Ovary (tissue), 3 donors: ENCODE measurements around the gene AGPS.

ENCODE experiments used
- EP300 ChIP-seq: sonication (generic); formaldehyde crosslinking; IDR thresholded peaks from one replicate; pipeline ENCODE4 v1.6.1; 2017; ENCODE audit warnings: antibody characterized with exemption
- POLR2A ChIP-seq: fragments of 450-650 bp; IDR thresholded peaks from one replicate; pipeline ENCODE4 v1.6.1; 2017; ENCODE audit warnings: antibody characterized with exemption, mild to moderate bottlenecking, moderate library complexity
- TF ChIP-seq, protein P1 (sequence below), 3 donors: fragments of 450-650 bp in 2 of 3; fragments of 200-600 bp in 1 of 3; IDR thresholded peaks; one replicate each; pipeline versions ENCODE4 v1.5.1 to v1.8.0; 2016 to 2022; ENCODE audit warnings: antibody characterized with exemption in 3 of 3, mild to moderate bottlenecking in 1 of 3
- donor health status: DM: no; HTN: no; CAD: no.

GRCh38 chr2:177568893-177569292 is 176.3 kb downstream of the AGPS start:
- TF ChIP-seq, protein P1, sequence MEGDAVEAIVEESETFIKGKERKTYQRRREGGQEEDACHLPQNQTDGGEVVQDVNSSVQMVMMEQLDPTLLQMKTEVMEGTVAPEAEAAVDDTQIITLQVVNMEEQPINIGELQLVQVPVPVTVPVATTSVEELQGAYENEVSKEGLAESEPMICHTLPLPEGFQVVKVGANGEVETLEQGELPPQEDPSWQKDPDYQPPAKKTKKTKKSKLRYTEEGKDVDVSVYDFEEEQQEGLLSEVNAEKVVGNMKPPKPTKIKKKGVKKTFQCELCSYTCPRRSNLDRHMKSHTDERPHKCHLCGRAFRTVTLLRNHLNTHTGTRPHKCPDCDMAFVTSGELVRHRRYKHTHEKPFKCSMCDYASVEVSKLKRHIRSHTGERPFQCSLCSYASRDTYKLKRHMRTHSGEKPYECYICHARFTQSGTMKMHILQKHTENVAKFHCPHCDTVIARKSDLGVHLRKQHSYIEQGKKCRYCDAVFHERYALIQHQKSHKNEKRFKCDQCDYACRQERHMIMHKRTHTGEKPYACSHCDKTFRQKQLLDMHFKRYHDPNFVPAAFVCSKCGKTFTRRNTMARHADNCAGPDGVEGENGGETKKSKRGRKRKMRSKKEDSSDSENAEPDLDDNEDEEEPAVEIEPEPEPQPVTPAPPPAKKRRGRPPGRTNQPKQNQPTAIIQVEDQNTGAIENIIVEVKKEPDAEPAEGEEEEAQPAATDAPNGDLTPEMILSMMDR (IDR thresholded peaks at IDR 0.05): no peak
- TF ChIP-seq POLR2A (no peak), EP300 (no peak)
